KMS-11 (cell line): ENCODE results near the gene ARHGAP27.
"Not testable (repeated sequence)": the region's sequence is repeated elsewhere in the genome, so short reads cannot be mapped to it uniquely, and the experiment has no call there.

Experiments
- H2AFZ ChIP-seq: fragments of 200-600 bp; sonication (generic); 2 replicates; pipeline ENCODE4 v1.6.1; 2016; ENCODE audit warnings: antibody characterized with exemption, mixed run types, low read depth
- H3K27ac ChIP-seq: fragments of 200-600 bp; sonication (generic); 2 replicates; pipeline ENCODE4 v1.6.1; 2016; ENCODE audit warnings: mild to moderate bottlenecking, mixed run types
- H3K27me3 ChIP-seq: fragments of 200-600 bp; sonication (generic); 2 replicates; pipeline ENCODE4 v1.6.1; 2017; ENCODE audit warnings: mild to moderate bottlenecking, low read depth, mixed run types, moderate library complexity; ENCODE audit not compliant: insufficient read depth
- H3K36me3 ChIP-seq: fragments of 200-600 bp; sonication (generic); 2 replicates; pipeline ENCODE4 v1.6.1; 2017; ENCODE audit warnings: mild to moderate bottlenecking, mixed run types; ENCODE audit not compliant: insufficient read depth
- H3K4me1 ChIP-seq: fragments of 200-600 bp; sonication (generic); 2 replicates; pipeline ENCODE4 v1.6.1; 2016; ENCODE audit warnings: mild to moderate bottlenecking, low read depth, mixed run types; ENCODE audit not compliant: poor library complexity, severe bottlenecking
- H3K4me2 ChIP-seq: fragments of 200-600 bp; sonication (generic); 2 replicates; pipeline ENCODE4 v1.7.0; 2016; ENCODE audit warnings: mild to moderate bottlenecking, mixed run types
- H3K4me3 ChIP-seq: fragments of 200-600 bp; sonication (generic); IDR thresholded peaks from 2 replicates; pipeline ENCODE4 v1.6.1; 2017; ENCODE audit warnings: low read depth, low read length, mixed read lengths; ENCODE audit not compliant: insufficient read depth
- H3K79me2 ChIP-seq: fragments of 200-600 bp; sonication (generic); 2 replicates; pipeline ENCODE4 v1.6.1; 2016; ENCODE audit warnings: low read depth, mixed run types; ENCODE audit not compliant: insufficient read depth
- H3K9ac ChIP-seq: fragments of 200-600 bp; sonication (generic); 2 replicates; pipeline ENCODE4 v1.6.1; 2016; ENCODE audit warnings: mild to moderate bottlenecking, mixed run types
- H4K20me1 ChIP-seq: fragments of 200-600 bp; sonication (generic); 2 replicates; pipeline ENCODE4 v1.6.1; 2016; ENCODE audit warnings: mild to moderate bottlenecking, mixed run types; ENCODE audit not compliant: insufficient read depth
- CTCF ChIP-seq: fragments of 200-600 bp; sonication (generic); conservative IDR thresholded peaks from 2 replicates; pipeline ENCODE4 v1.6.1; 2017; ENCODE audit warnings: low read depth, mild to moderate bottlenecking, antibody characterized with exemption, low read length, moderate library complexity, mixed read lengths

Gene ARHGAP27

GRCh38 chr17:45454341-45454740 is 21.7 kb upstream of the ARHGAP27 start:
- H4K20me1 ChIP-seq, H2AFZ ChIP-seq, H3K36me3 ChIP-seq, H3K9ac ChIP-seq, H3K27ac ChIP-seq, H3K4me2 ChIP-seq, H3K27me3 ChIP-seq, H3K79me2 ChIP-seq, H3K4me3 ChIP-seq: not testable (repeated sequence)
- H3K4me1 ChIP-seq: peaks cover 42% of the 10 kb centered on the region

GRCh38 chr17:45453731-45454130 is 21.1 kb upstream of the ARHGAP27 start:
- H3K9ac ChIP-seq: not testable (repeated sequence)
- H3K4me1 ChIP-seq: peaks cover 42% of the 10 kb centered on the region

GRCh38 chr17:45453225-45453534 is 20.5 kb upstream of the ARHGAP27 start:
- H3K36me3 ChIP-seq, H3K4me3 ChIP-seq, H4K20me1 ChIP-seq, H3K27me3 ChIP-seq, H3K9ac ChIP-seq, H2AFZ ChIP-seq, H3K79me2 ChIP-seq: not testable (repeated sequence)
- Histone ChIP-seq H3K4me1 (peaks cover 42% of the 10 kb centered on the region), H3K4me2 (peak overlapping the region; percentile 74), H3K27ac (peak overlapping the region; percentile 66)

More at GRCh38 chr17:45453731-45454130, 21.1 kb upstream of the ARHGAP27 start:
- not testable (repeated sequence) for H4K20me1 ChIP-seq, H3K27me3 ChIP-seq, H3K4me3 ChIP-seq, H2AFZ ChIP-seq, H3K27ac ChIP-seq, H3K36me3 ChIP-seq, H3K79me2 ChIP-seq
- H3K4me2 ChIP-seq: peak overlapping the region; percentile 74

- H3K27ac ChIP-seq: peak overlapping the region; percentile 66
- H3K79me2 ChIP-seq, H4K20me1 ChIP-seq, H2AFZ ChIP-seq, H3K4me3 ChIP-seq, H3K36me3 ChIP-seq, H3K9ac ChIP-seq, H3K27me3 ChIP-seq: not testable (repeated sequence)
- H3K4me2 ChIP-seq: peak overlapping the region; percentile 74
- H3K4me1 ChIP-seq: peaks cover 42% of the 10 kb centered on the region
Observed at GRCh38 chr17:45452329-45453224, 19.9 kb upstream of the ARHGAP27 start.

DNA sequence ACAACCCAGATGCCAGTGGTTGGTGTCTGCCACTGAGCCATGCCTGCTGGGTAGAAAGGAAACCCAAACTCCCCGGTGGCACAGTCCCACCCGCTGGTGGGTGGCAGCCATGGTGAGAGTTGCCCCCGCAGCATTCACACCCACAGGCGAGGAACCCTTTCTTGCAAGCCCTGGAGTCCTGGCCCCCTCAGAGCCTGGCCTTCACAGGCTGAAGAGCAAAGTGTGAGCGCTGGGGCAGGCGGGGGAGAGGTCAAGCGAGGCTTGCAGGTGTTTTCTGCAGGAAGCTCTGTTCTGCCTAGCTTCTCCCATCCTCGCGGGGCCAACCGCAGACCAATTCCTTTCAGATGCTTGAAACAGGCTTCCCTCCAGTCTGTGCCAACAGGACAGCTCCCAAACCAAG is 19.0 kb upstream of the ARHGAP27 start:
- not testable (repeated sequence) for H4K20me1 ChIP-seq, H3K4me3 ChIP-seq, H3K27me3 ChIP-seq, H3K9ac ChIP-seq, H3K36me3 ChIP-seq, H2AFZ ChIP-seq, H3K79me2 ChIP-seq
- peaks cover 42% of the 10 kb centered on the region for H3K4me1 ChIP-seq
- H3K4me2 ChIP-seq: peak overlapping the region; percentile 71
- peak overlapping the region; percentile 66 for H3K27ac ChIP-seq

DNA sequence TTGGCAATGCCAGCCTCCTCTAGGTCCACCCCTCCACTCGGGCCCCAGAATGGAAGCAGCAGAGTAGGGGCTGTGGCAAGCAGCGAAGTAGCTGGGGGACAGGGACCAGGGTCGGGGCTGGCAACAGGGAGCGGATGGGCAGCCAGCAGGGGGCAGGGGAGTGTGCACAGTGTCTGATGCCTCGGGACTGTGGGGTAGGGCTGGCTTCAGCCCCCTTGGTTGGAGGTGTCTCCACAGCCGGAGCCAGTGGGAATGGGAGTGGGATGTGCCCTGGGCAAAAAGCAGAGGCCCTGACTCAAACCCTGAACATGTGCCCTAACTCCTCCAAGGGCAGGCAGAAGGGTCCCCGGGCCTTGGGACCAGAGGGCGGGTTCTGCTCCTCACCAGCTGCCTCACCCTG is 18.5 kb upstream of the ARHGAP27 start:
- H3K4me1 ChIP-seq: peaks cover 46% of the 10 kb centered on the region
- H3K9ac ChIP-seq: no peak overlapping the region
- peak overlapping the region; percentile 66 for H3K27ac ChIP-seq
- H3K79me2 ChIP-seq: no peaks in the 10 kb centered on the region
- H2AFZ ChIP-seq: no peak overlapping the region
- TF ChIP-seq CTCF: peak; percentile 41
- H3K4me3 ChIP-seq: no peak overlapping the region
- H4K20me1 ChIP-seq: no peaks in the 10 kb centered on the region
- no peaks in the 10 kb centered on the region for H3K27me3 ChIP-seq
- H3K36me3 ChIP-seq: no peaks in the 10 kb centered on the region
- H3K4me2 ChIP-seq: peak overlapping the region; percentile 18

- not testable (repeated sequence) for H2AFZ ChIP-seq, H3K9ac ChIP-seq, H3K79me2 ChIP-seq, H3K27ac ChIP-seq, H3K4me3 ChIP-seq, H4K20me1 ChIP-seq, H3K36me3 ChIP-seq, H3K27me3 ChIP-seq, H3K4me2 ChIP-seq
- H3K4me1 ChIP-seq: peaks cover 46% of the 10 kb centered on the region
Observed at GRCh38 chr17:45449708-45450329, 17.1 kb upstream of the ARHGAP27 start.

DNA sequence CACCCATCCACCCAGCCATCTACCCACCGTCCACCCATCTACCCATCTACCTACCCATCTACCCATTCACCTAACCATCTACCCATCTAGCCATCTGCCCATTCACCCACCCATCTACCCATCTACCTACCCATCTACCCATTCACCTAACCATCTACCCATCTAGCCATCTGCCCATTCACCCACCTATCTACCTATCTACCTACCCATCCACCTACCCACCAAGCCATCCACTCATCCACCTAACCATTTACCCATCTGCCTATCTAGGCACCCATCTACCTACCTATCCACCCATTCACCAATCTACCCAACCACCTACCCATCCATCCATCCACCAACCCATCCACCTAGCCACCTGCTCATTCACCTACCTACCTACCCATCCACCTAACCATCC is 16.6 kb upstream of the ARHGAP27 start:
- H3K36me3 ChIP-seq, H4K20me1 ChIP-seq, H3K79me2 ChIP-seq: not testable (repeated sequence)

DNA sequence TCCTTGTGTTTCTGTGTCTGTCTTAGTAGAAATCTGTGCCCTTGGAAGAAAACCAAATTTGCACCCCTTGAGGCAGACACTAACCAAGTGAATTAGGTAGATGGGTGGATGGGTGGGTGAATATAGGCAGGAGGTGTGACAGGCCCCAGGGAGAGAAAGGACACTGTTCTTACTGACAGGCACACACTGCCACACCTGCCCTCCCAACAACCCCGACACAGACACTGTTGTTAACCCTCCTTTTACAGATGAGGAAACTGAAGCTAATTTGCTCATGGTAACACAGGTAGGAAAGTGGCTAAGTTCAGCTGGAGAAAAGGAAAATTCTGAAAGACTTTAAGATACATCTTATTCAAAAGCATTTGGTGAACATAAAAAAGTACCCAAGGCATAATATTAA is 15.8 kb upstream of the ARHGAP27 start:
- H3K27me3 ChIP-seq, H3K27ac ChIP-seq, H3K4me2 ChIP-seq: not testable (repeated sequence)

More for the DNA sequence above, 16.6 kb upstream of the ARHGAP27 start:
- H2AFZ ChIP-seq, H3K4me3 ChIP-seq, H3K4me2 ChIP-seq, H3K9ac ChIP-seq, H3K27ac ChIP-seq, H3K27me3 ChIP-seq: not testable (repeated sequence)
- H3K4me1 ChIP-seq: peaks cover 42% of the 10 kb centered on the region

More for the DNA sequence above, 15.8 kb upstream of the ARHGAP27 start:
- not testable (repeated sequence) for H2AFZ ChIP-seq, H4K20me1 ChIP-seq, H3K36me3 ChIP-seq, H3K9ac ChIP-seq, H3K4me3 ChIP-seq, H3K79me2 ChIP-seq
- H3K4me1 ChIP-seq: peaks cover 42% of the 10 kb centered on the region
